Measurements from ENCODE around the gene RPL31. TPM values are rescaled to one million over a fixed set of nuclear protein-coding genes. Genes with fewer than 3 reads are reported as not detected.

Gene RPL31
- total and polyA plus RNA-seq, 7 donors: 1,030 to 7,327 (median 2,345) TPM

- WGBS, 2 donors: 88 to 90% methylated on average over 15 of the region's 15 CpGs
- peaks cover 0 to 18% (median 2%) of the 10 kb centered on the region in 4 donors for H3K36me3 ChIP-seq
These were observed 24.9 kb downstream of the RPL31 start for GRCh38 chr2:101026923-101027469.

GRCh38 chr2:101027852-101028251 is 25.8 kb downstream of the RPL31 start:
- DNase-seq: no peak
- Histone ChIP-seq H3K27ac (no peak overlapping the region), H3K4me3 (no peak overlapping the region), H3K27me3 (no peaks in the 10 kb centered on the region), H3K4me1 (peaks cover 0 to 11% (median 0%) of the 10 kb centered on the region in 4 donors), H3K9me3 (no peaks in the 10 kb centered on the region), H3K36me3 (peaks cover 0 to 14% (median 2%) of the 10 kb centered on the region in 4 donors)
- TF ChIP-seq POLR2A (IDR thresholded peaks at IDR 0.05): no peak
- TF ChIP-seq CTCF (IDR thresholded peaks at IDR 0.05): no peak
- TF ChIP-seq EP300 (IDR thresholded peaks at IDR 0.05): no peak
- no peak for TF ChIP-seq POLR2AphosphoS5 (IDR thresholded peaks at IDR 0.05)
- intact Hi-C loops (cut with DNase I): no loop called here
- WGBS, 2 donors: 95 to 98% methylated on average over 8 of the region's 8 CpGs

More at GRCh38 chr2:101026923-101027469, 24.9 kb downstream of the RPL31 start:
- Histone ChIP-seq H3K4me1 (peaks cover 0 to 11% (median 0%) of the 10 kb centered on the region in 4 donors), H3K27me3 (no peaks in the 10 kb centered on the region), H3K4me3 (no peak overlapping the region), H3K9me3 (no peaks in the 10 kb centered on the region), H3K27ac (no peak overlapping the region)
- no peak for DNase-seq
- TF ChIP-seq EP300 (IDR thresholded peaks at IDR 0.05) (no peak), CTCF (IDR thresholded peaks at IDR 0.05) (no peak), POLR2AphosphoS5 (IDR thresholded peaks at IDR 0.05) (no peak), POLR2A (IDR thresholded peaks at IDR 0.05) (no peak)
- intact Hi-C loops (cut with DNase I): no loop called here

DNA sequence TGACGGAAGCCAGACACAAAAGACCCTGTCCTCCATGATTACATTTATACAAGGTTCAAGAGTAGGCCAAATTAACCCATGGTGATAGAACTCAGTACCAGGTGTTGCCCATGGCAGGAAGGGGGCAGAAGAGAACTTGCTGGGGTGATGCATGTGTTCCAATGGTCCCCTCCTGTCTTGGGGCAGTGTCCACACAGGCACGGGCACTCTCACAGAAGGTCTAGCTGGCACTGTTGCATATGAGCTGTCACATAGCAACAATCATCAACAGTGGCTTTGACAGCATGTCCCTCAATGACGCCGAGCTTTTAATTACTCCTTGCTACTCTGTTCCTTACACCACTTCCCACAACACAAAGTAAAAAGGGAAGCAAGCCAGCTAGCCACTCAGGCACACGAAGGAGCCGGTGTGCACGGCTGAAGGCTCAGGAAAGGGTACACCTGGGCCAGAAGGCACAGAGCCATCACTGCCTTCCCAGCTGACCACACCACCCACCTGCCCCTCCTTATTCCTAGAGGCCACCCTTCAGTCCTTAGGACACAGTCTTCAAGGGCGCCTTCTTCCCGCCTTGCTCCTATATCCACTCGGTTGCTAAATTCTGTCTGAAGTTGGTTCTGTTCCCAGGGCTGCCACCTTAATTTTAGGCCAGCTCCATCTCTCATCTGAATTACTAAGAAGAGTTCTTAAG is 28.9 kb downstream of the RPL31 start:
- WGBS, 2 donors: 80 to 83% methylated on average over 10 of the region's 10 CpGs
- H3K36me3 ChIP-seq: peaks cover 0 to 39% (median 8%) of the 10 kb centered on the region in 4 donors
- H3K27me3 ChIP-seq: no peaks in the 10 kb centered on the region
- no peak overlapping the region for H3K4me3 ChIP-seq
- intact Hi-C loops (cut with DNase I): no loop called here
- no peak overlapping the region for H3K27ac ChIP-seq
- H3K4me1 ChIP-seq: peaks cover 0 to 11% (median 0%) of the 10 kb centered on the region in 4 donors
- no peak for TF ChIP-seq CTCF (IDR thresholded peaks at IDR 0.05)
- H3K9me3 ChIP-seq: no peaks in the 10 kb centered on the region
- DNase-seq: no peak

DNA sequence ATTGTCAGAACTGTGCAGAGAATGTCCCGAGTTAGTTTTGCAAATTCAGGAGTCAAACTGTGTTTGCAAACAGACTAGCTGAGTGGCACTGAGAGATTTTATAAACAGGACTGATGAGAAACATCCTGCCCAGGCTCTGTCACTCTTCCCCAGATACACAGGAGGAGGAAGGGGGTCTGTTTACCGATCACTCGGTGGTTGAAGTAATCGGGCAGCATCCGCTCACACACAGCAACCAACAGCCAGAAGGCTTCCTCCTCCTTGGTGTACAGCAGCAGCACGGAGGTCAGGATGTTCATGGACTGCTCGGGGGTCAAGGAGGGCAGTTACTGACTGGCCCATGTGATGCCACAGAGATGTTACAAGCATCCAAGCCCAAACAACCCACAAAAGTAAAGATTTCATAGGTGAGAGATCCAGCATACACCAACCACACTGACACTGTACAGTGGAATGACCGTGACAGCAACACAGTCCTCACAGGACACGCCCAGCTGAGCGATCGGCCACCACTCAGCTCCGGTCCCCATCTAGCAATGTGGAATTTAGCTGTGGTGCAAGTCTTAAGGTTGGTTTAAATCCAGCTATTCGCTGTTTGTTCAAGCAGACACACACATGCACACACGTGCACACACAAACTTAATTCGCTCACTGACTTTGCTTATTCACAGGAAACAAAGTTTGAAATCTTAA is 30.1 kb downstream of the RPL31 start:
- intact Hi-C loops (cut with DNase I): no loop called here
- Histone ChIP-seq H3K27ac (no peak overlapping the region), H3K4me3 (no peak overlapping the region), H3K4me1 (peaks cover 0 to 11% (median 0%) of the 10 kb centered on the region in 4 donors), H3K36me3 (peaks cover 0 to 30% (median 6%) of the 10 kb centered on the region in 4 donors), H3K9me3 (no peaks in the 10 kb centered on the region), H3K27me3 (no peaks in the 10 kb centered on the region)
- DNase-seq: no peak
- TF ChIP-seq EP300 (IDR thresholded peaks at IDR 0.05) (no peak), CTCF (IDR thresholded peaks at IDR 0.05) (no peak), POLR2AphosphoS5 (IDR thresholded peaks at IDR 0.05) (no peak), POLR2A (IDR thresholded peaks at IDR 0.05) (no peak)
- 91% methylated on average over 15 of the region's 15 CpGs for WGBS, 2 donors

Measured in sigmoid colon (tissue), 7 donors.